Psoas muscle (tissue), 8 donors: ENCODE measurements around the gene TARS2. TPM values are rescaled to one million over a fixed set of nuclear protein-coding genes. Genes with fewer than 3 reads are reported as not detected.

Source experiments
- ATAC-seq, 4 donors: fragments of 200-7000 bp; cut with Tn5 transposase; one replicate each; pipeline ENCODE4 v1.9.1; 2020; ENCODE audit warnings: moderate library complexity in 3 of 4, mild to moderate bottlenecking in 2 of 4
- DNase-seq, 2 donors: peaks; one replicate each; pipeline ENCODE4 v3.0.0-alpha.2; 2020
- H3K27ac ChIP-seq: fragments of 200-600 bp; one replicate; pipeline ENCODE4 v1.8.0; 2022
- H3K27me3 ChIP-seq, 3 donors: fragments of 200-600 bp in 1 of 3; one replicate each; pipeline versions ENCODE4 v1.6.1 to v1.8.0; 2013 to 2022; ENCODE audit warnings: low read length in 2 of 3, mild to moderate bottlenecking in 2 of 3, moderate library complexity in 1 of 3; ENCODE audit not compliant: insufficient read depth in 3 of 3
- H3K36me3 ChIP-seq, 2 donors: fragments of 200-600 bp in 1 of 2; one replicate each; pipeline versions ENCODE4 v1.6.1 to v1.8.0; 2013 to 2022; ENCODE audit warnings: low read depth in 1 of 2, mild to moderate bottlenecking in 1 of 2, moderate library complexity in 1 of 2; ENCODE audit not compliant: insufficient read depth in 1 of 2
- H3K4me1 ChIP-seq: fragments of 200-600 bp; one replicate; pipeline ENCODE4 v1.8.0; 2022
- H3K4me3 ChIP-seq: fragments of 200-600 bp; one replicate; pipeline ENCODE4 v1.8.0; 2022; ENCODE audit warnings: mild to moderate bottlenecking
- H3K9me3 ChIP-seq: fragments of 200-600 bp; one replicate; pipeline ENCODE4 v1.8.0; 2022
- WGBS, 3 donors: extraction: QIAGEN DNeasy Blood & Tissue Kit; methylation state at CpG; one replicate each; pipeline versions ENCODE4 v1.1.6 to v1.1.7; 2013; 5-methylcytosine and 5-hydroxymethylcytosine counted together
- intact Hi-C, 2 donors: fragments of 100-400 bp; cut with DNase I; formaldehyde crosslinking; loops; one replicate each; pipeline versions ENCODE4 v1.11.0 to v1.14.2; 2022
- polyA plus RNA-seq, 3 donors: library from polyadenylated mRNA; stranded (reverse); fragments of 200-250 nt; gene quantifications; one replicate each; pipeline ENCODE4 v1.2.3, GENCODE V29; 2013
- total RNA-seq, 4 donors: library from RNA; stranded (reverse); fragmentation: NEBNext Ultra II Directional in 2 of 4; extraction: Animal tissue kit (Norgen Biotek cat#: 25700) in 2 of 4; gene quantifications; one replicate each; pipeline versions ENCODE4 v1.2.1 to v1.2.4, GENCODE V29; 2021 to 2023
- TF ChIP-seq, protein P1 (sequence below): fragments of 200-600 bp; IDR thresholded peaks from one replicate; pipeline ENCODE4 v1.8.0; 2022; ENCODE audit warnings: antibody characterized with exemption
- donor health status: healthy with polysubstance abuse.
- donor health status: DM: no; HTN: no; CAD: no; lungs with moderate emphysema.
- donor health status: Bipolar disorder and iron deficiency.
- donor health status: healthy.
- donor health status: DM: yes; HTN: yes; CAD: no.
- donor health status: DM: no; HTN: no; CAD: no.
- donor health status: DM: no; HTN: no; CAD: no.
- donor health status: DM: yes; HTN: yes; CAD: no.

Gene TARS2
- total and polyA plus RNA-seq, 7 donors = 9.6 to 44.5 (median 24.0) TPM

DNA sequence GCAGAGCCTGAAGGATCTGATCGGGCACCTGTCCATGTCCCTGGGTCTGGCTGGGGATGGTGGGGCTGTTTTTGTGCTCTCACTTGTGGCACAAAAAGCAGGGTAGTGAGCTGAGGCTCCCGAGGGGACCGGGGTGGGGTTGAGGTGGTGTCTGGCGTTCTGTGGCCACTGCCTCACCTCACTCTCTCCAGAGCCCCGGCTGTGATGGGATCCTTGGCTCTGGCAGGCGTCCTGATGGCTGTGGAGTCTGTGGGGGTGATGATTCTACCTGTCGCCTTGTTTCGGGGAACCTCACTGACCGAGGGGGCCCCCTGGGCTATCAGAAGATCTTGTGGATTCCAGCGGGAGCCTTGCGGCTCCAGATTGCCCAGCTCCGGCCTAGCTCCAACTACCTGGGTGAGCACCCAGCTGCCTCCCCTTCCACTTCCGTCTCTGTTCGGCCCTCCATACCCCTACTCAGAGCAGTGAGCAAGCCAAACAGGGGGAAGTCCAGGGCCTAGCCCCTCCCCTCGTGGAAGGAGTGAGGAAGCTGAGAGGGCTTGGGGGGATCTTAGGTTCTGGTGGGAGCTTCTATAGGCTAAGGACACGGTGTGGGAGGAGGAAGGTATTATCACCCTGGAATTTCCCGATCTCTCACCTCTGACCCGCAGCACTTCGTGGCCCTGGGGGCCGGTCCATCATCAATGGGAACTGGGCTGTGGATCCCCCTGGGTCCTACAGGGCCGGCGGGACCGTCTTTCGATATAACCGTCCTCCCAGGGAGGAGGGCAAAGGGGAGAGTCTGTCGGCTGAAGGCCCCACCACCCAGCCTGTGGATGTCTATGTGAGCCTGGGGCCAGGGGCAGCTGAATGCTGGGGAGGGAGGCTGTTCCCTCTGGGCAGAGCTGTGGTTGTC, 69.0 kb downstream of the TARS2 start:
- intact Hi-C loops = loop anchor here in 1 of 2 donors (5.0 kb wide), 1 partner anchor 89 kb away; no protein-coding TSS in a partner anchor
- no peaks in the 10 kb centered on the region for H3K9me3 ChIP-seq
- H3K4me3 ChIP-seq = no peak overlapping the region
- ATAC-seq = no peak
- H3K27ac ChIP-seq = no peak overlapping the region
- peak in 1 of 2 donors; percentile 48 for DNase-seq
- H3K36me3 ChIP-seq = peaks cover 0 to 27% of the 10 kb centered on the region in 2 donors
- TF ChIP-seq, protein P1, sequence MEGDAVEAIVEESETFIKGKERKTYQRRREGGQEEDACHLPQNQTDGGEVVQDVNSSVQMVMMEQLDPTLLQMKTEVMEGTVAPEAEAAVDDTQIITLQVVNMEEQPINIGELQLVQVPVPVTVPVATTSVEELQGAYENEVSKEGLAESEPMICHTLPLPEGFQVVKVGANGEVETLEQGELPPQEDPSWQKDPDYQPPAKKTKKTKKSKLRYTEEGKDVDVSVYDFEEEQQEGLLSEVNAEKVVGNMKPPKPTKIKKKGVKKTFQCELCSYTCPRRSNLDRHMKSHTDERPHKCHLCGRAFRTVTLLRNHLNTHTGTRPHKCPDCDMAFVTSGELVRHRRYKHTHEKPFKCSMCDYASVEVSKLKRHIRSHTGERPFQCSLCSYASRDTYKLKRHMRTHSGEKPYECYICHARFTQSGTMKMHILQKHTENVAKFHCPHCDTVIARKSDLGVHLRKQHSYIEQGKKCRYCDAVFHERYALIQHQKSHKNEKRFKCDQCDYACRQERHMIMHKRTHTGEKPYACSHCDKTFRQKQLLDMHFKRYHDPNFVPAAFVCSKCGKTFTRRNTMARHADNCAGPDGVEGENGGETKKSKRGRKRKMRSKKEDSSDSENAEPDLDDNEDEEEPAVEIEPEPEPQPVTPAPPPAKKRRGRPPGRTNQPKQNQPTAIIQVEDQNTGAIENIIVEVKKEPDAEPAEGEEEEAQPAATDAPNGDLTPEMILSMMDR = no peak
- H3K4me1 ChIP-seq = peaks cover 22% of the 10 kb centered on the region
- whole genome bisulfite sequencing, 3 donors = 71 to 78% (median 74%) methylated on average over 22 to 26 of the region's 26 CpGs
- H3K27me3 ChIP-seq = no peaks in the 10 kb centered on the region

DNA sequence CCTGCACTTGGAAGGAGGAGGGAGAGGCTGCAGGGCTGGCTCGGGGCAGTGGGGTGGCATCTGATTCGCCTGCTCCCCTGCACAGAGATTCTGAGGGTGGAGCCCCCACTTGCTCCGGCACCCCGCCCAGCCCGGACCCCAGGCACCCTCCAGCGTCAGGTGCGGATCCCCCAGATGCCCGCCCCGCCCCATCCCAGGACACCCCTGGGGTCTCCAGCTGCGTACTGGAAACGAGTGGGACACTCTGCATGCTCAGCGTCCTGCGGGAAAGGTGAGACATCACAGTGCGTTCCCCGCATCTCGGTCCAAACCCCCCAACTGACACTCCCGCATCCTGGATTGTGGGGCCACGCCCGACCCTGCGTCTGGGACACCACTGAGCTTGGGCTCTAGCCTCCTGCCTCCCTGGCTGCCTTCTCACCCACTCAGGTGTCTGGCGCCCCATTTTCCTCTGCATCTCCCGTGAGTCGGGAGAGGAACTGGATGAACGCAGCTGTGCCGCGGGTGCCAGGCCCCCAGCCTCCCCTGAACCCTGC, 69.9 kb downstream of the TARS2 start:
- 88 to 89% (median 89%) methylated on average over 17 to 26 of the region's 26 CpGs for WGBS, 3 donors
- intact Hi-C loops = loop anchor here in 1 of 2 donors (5.0 kb wide), 1 partner anchor 90 kb away; no protein-coding TSS in a partner anchor
- ATAC-seq (no peak), DNase-seq (peak in 1 of 2 donors; percentile 51)
- Histone ChIP-seq H3K27me3 (no peaks in the 10 kb centered on the region), H3K36me3 (peaks cover 0 to 27% of the 10 kb centered on the region in 2 donors), H3K27ac (no peak overlapping the region), H3K4me3 (no peak overlapping the region), H3K4me1 (peaks cover 22% of the 10 kb centered on the region), H3K9me3 (no peaks in the 10 kb centered on the region)
- TF ChIP-seq, protein P1 = no peak

Other genes starting within 250 kb of the TARS2 start
- under 1 TPM in 2 of 4 donors, not detected in 2; 0.30 to 0.48 TPM for gene CA14, start 229.6 kb upstream of the TARS2 start, total RNA-seq
- gene CA14, start 229.6 kb upstream of the TARS2 start, polyA plus RNA-seq = under 1 TPM; 0.04 to 0.89 (median 0.61) TPM
- 10 to 100 TPM; 33.1 to 69.3 (median 51.1) TPM for gene APH1A, start 218.4 kb upstream of the TARS2 start, total RNA-seq
- 10 to 100 TPM; 48.5 to 91.5 (median 69.7) TPM for gene APH1A, start 218.4 kb upstream of the TARS2 start, polyA plus RNA-seq
- gene C1orf54, start 214.6 kb upstream of the TARS2 start, total RNA-seq = 1 to 10 TPM; 4.7 to 7.6 (median 6.1) TPM
- gene C1orf54, start 214.6 kb upstream of the TARS2 start, polyA plus RNA-seq = 1 to 10 TPM; 6.4 to 7.0 (median 6.8) TPM
- gene CIART, start 204.9 kb upstream of the TARS2 start, total RNA-seq = 10 to 100 TPM in 3 of 4 donors, 1 to 10 TPM in 1; 6.2 to 23.4 (median 14.5) TPM
- 10 to 100 TPM in 2 of 3 donors, 1 to 10 TPM in 1; 1.6 to 11.7 (median 11.6) TPM for gene CIART, start 204.9 kb upstream of the TARS2 start, polyA plus RNA-seq
- gene MRPS21, start 193.6 kb upstream of the TARS2 start, total RNA-seq = 10 to 100 TPM; 50.1 to 55.0 (median 53.2) TPM
- 10 to 100 TPM; 53.4 to 87.8 (median 55.6) TPM for gene MRPS21, start 193.6 kb upstream of the TARS2 start, polyA plus RNA-seq
- 10 to 100 TPM; 20.4 to 35.9 (median 22.2) TPM for gene PRPF3, start 165.9 kb upstream of the TARS2 start, total RNA-seq
- 10 to 100 TPM; 16.1 to 39.0 (median 24.1) TPM for gene PRPF3, start 165.9 kb upstream of the TARS2 start, polyA plus RNA-seq
- gene RPRD2, start 123.3 kb upstream of the TARS2 start, total RNA-seq = 10 to 100 TPM; 18.5 to 33.7 (median 29.7) TPM
- gene RPRD2, start 123.3 kb upstream of the TARS2 start, polyA plus RNA-seq = 10 to 100 TPM in 1 of 3 donors, 1 to 10 TPM in 2; 5.0 to 22.1 (median 8.9) TPM
- 1 to 10 TPM; 2.9 to 4.6 (median 4.1) TPM for gene ECM1, start 20.7 kb downstream of the TARS2 start, total RNA-seq
- gene ECM1, start 20.7 kb downstream of the TARS2 start, polyA plus RNA-seq = 1 to 10 TPM; 1.8 to 8.5 (median 2.7) TPM
- gene FALEC, start 28.3 kb downstream of the TARS2 start, total RNA-seq = not detected
- gene FALEC, start 28.3 kb downstream of the TARS2 start, polyA plus RNA-seq = 1 to 10 TPM in 1 of 3 donors, under 1 TPM in 2; 0.38 to 1.2 (median 0.39) TPM
- 100 to 1,000 TPM in 1 of 4 donors, 10 to 100 TPM in 3; 17.1 to 109 (median 31.6) TPM for gene ADAMTSL4, start 62.0 kb downstream of the TARS2 start, total RNA-seq
- 10 to 100 TPM in 2 of 3 donors, 1 to 10 TPM in 1; 7.4 to 32.6 (median 20.4) TPM for gene ADAMTSL4, start 62.0 kb downstream of the TARS2 start, polyA plus RNA-seq
- 100 to 1,000 TPM; 101 to 192 (median 129) TPM for gene MCL1, start 92.2 kb downstream of the TARS2 start, total RNA-seq
- 100 to 1,000 TPM in 2 of 3 donors, 10 to 100 TPM in 1; 97.2 to 179 (median 108) TPM for gene MCL1, start 92.2 kb downstream of the TARS2 start, polyA plus RNA-seq
- 100 to 1,000 TPM; 120 to 196 (median 162) TPM for gene ENSA, start 142.2 kb downstream of the TARS2 start, total RNA-seq
- 100 to 1,000 TPM in 2 of 3 donors, 10 to 100 TPM in 1; 76.7 to 199 (median 130) TPM for gene ENSA, start 142.2 kb downstream of the TARS2 start, polyA plus RNA-seq
- 10 to 100 TPM; 12.0 to 22.4 (median 13.6) TPM for gene GOLPH3L, start 209.7 kb downstream of the TARS2 start, total RNA-seq
- 10 to 100 TPM in 2 of 3 donors, 1 to 10 TPM in 1; 6.6 to 27.5 (median 11.5) TPM for gene GOLPH3L, start 209.7 kb downstream of the TARS2 start, polyA plus RNA-seq
- gene HORMAD1, start 233.5 kb downstream of the TARS2 start, total RNA-seq = under 1 TPM in 1 of 4 donors, not detected in 3; 0.48 TPM
- not detected for gene HORMAD1, start 233.5 kb downstream of the TARS2 start, polyA plus RNA-seq